H9 (cell line): ENCODE results near the gene MAST2. TPM values are rescaled to one million over a fixed set of nuclear protein-coding genes. Genes with fewer than 3 reads are reported as not detected.

Source experiments
- DNase-seq: peaks from one replicate; pipeline ENCODE4 v3.0.0-alpha.2; 2017
- H2AFZ ChIP-seq: one replicate; pipeline ENCODE4 v1.6.1; 2013; ENCODE audit warnings: mild to moderate bottlenecking, low read length, control low read depth, moderate library complexity
- H2AK5ac ChIP-seq: 2 replicates; pipeline ENCODE4 v1.6.1; 2013; ENCODE audit warnings: low read length, control low read depth, mixed read lengths; ENCODE audit not compliant: insufficient read length
- H2BK120ac ChIP-seq: one replicate; pipeline ENCODE4 v1.6.1; 2013; ENCODE audit warnings: low read depth, mild to moderate bottlenecking, low read length, control low read depth, inconsistent platforms; ENCODE audit not compliant: poor library complexity, severe bottlenecking
- H2BK12ac ChIP-seq: 2 replicates; pipeline ENCODE4 v1.6.1; 2013; ENCODE audit warnings: low read length, control low read depth, mixed read lengths, low read depth; ENCODE audit not compliant: insufficient read length
- H2BK15ac ChIP-seq: 2 replicates; pipeline ENCODE4 v1.6.1; 2013; ENCODE audit warnings: low read depth, low read length, control low read depth
- H2BK20ac ChIP-seq: one replicate; pipeline ENCODE4 v1.6.1; 2013; ENCODE audit warnings: low read depth, mild to moderate bottlenecking, low read length, control low read depth, inconsistent platforms; ENCODE audit not compliant: poor library complexity, severe bottlenecking
- H2BK5ac ChIP-seq: 2 replicates; pipeline ENCODE4 v1.6.1; 2013; ENCODE audit warnings: low read length, control low read depth, mixed read lengths; ENCODE audit not compliant: insufficient read length
- H3K14ac ChIP-seq: 2 replicates; pipeline ENCODE4 v1.6.1; 2013; ENCODE audit warnings: low read length, control low read depth; ENCODE audit not compliant: insufficient read depth
- H3K18ac ChIP-seq: 2 replicates; pipeline ENCODE4 v1.6.1; 2013; ENCODE audit warnings: low read depth, mild to moderate bottlenecking, mixed read lengths, low read length, control low read depth; ENCODE audit not compliant: insufficient read length
- H3K23ac ChIP-seq: 2 replicates; pipeline ENCODE4 v1.6.1; 2013; ENCODE audit warnings: low read length, control low read depth, mixed read lengths, low read depth; ENCODE audit not compliant: insufficient read length
- H3K23me2 ChIP-seq: 2 replicates; pipeline ENCODE4 v1.6.1; 2013; ENCODE audit warnings: low read depth, mild to moderate bottlenecking, mixed read lengths, low read length, control low read depth; ENCODE audit not compliant: insufficient read length, poor library complexity, severe bottlenecking
- H3K27ac ChIP-seq: 2 replicates; pipeline ENCODE4 v1.5.1; 2013; ENCODE audit warnings: low read length, control low read depth, mixed read lengths, low read depth; ENCODE audit not compliant: insufficient read length
- H3K27me3 ChIP-seq: 2 replicates; pipeline ENCODE4 v1.6.1; 2013; ENCODE audit warnings: low read length, control low read depth, inconsistent platforms; ENCODE audit not compliant: insufficient read depth
- H3K4ac ChIP-seq: 2 replicates; pipeline ENCODE4 v1.6.1; 2013; ENCODE audit warnings: low read depth, mild to moderate bottlenecking, control low read depth, inconsistent platforms, low read length, moderate library complexity
- H3K4me1 ChIP-seq: 2 replicates; pipeline ENCODE4 v1.6.1; 2013; ENCODE audit warnings: low read length, control low read depth, inconsistent platforms; ENCODE audit not compliant: insufficient read depth
- H3K4me2 ChIP-seq: 2 replicates; pipeline ENCODE4 v1.6.1; 2013; ENCODE audit warnings: low read length, control low read depth, mixed read lengths; ENCODE audit not compliant: insufficient read length, insufficient read depth
- H3K56ac ChIP-seq: 2 replicates; pipeline ENCODE4 v1.6.1; 2013; ENCODE audit warnings: low read depth, mild to moderate bottlenecking, mixed read lengths, low read length, control low read depth; ENCODE audit not compliant: insufficient read length
- H3K79me1 ChIP-seq: 2 replicates; pipeline ENCODE4 v1.6.1; 2013; ENCODE audit warnings: low read depth, mild to moderate bottlenecking, moderate library complexity, low read length, control low read depth, inconsistent platforms; ENCODE audit not compliant: insufficient read depth, poor library complexity, severe bottlenecking
- H3K79me2 ChIP-seq: 2 replicates; pipeline ENCODE4 v1.6.1; 2013; ENCODE audit warnings: low read length, control low read depth, inconsistent platforms; ENCODE audit not compliant: insufficient read depth
- H3K9ac ChIP-seq: 2 replicates; pipeline ENCODE4 v1.6.1; 2013; ENCODE audit warnings: low read length, control low read depth, mixed read lengths; ENCODE audit not compliant: insufficient read length; ENCODE audit errors: extremely low read depth
- H3K9me3 ChIP-seq: one replicate; pipeline ENCODE4 v1.6.1; 2013; ENCODE audit warnings: low read depth, low read length, inconsistent platforms; ENCODE audit not compliant: control insufficient read depth
- H3T11ph ChIP-seq: one replicate; pipeline ENCODE4 v1.6.1; 2013; ENCODE audit warnings: mild to moderate bottlenecking, low read length, control low read depth, inconsistent platforms
- H4K20me1 ChIP-seq: one replicate; pipeline ENCODE4 v1.6.1; 2013; ENCODE audit not compliant: control insufficient read depth, insufficient read length, insufficient read depth
- H4K5ac ChIP-seq: 2 replicates; pipeline ENCODE4 v1.6.1; 2013; ENCODE audit warnings: low read depth, mild to moderate bottlenecking, mixed read lengths, low read length, control low read depth; ENCODE audit not compliant: insufficient read length
- H4K8ac ChIP-seq: replicated peaks from 2 replicates; pipeline ENCODE4 v1.6.1; 2013; ENCODE audit warnings: low read length, control low read depth, mixed read lengths, low read depth; ENCODE audit not compliant: insufficient read length
- H4K91ac ChIP-seq: 2 replicates; pipeline ENCODE4 v1.6.1; 2013; ENCODE audit warnings: low read depth, mild to moderate bottlenecking, moderate library complexity, mixed read lengths, low read length, control low read depth; ENCODE audit not compliant: insufficient read length
- H3K27ac Mint-ChIP-seq, 3 experiments: 2 replicates in 2 of 3; 3 replicates in 1 of 3; pipeline ENCODE4 v1.8.0; 2020 to 2021; ENCODE audit warnings: mixed read lengths in 3 of 3, mild to moderate bottlenecking in 1 of 3, moderate library complexity in 1 of 3
- H3K27me3 Mint-ChIP-seq: 2 replicates; pipeline ENCODE4 v1.8.0; 2021; ENCODE audit warnings: low read depth, mild to moderate bottlenecking, moderate library complexity, mixed read lengths
- H3K36me3 Mint-ChIP-seq, 3 experiments: 2 replicates in 2 of 3; 3 replicates in 1 of 3; pipeline ENCODE4 v1.8.0; 2020 to 2021; ENCODE audit warnings: low read depth in 3 of 3, mixed read lengths in 3 of 3; ENCODE audit not compliant: insufficient read depth in 1 of 3
- H3K4me1 Mint-ChIP-seq, 2 experiments: 2 replicates each; pipeline ENCODE4 v1.8.0; 2020; ENCODE audit warnings: mixed read lengths in 2 of 2
- H3K4me3 Mint-ChIP-seq, 2 experiments: 2 replicates in 1 of 2; 3 replicates in 1 of 2; pipeline ENCODE4 v1.8.0; 2020 to 2021; ENCODE audit warnings: mild to moderate bottlenecking in 2 of 2, mixed read lengths in 2 of 2, moderate library complexity in 1 of 2
- H3K9me3 Mint-ChIP-seq, 2 experiments: 2 replicates in 1 of 2; 3 replicates in 1 of 2; pipeline ENCODE4 v1.8.0; 2020; ENCODE audit warnings: mild to moderate bottlenecking in 2 of 2, mixed read lengths in 2 of 2, moderate library complexity in 1 of 2
- WGBS: extraction: QIAGEN DNeasy Blood & Tissue Kit; methylation state at CpG from one replicate; pipeline ENCODE4 v1.1.7; 2013; ENCODE audit warnings: missing lambda C conversion rate, low lambda C conversion rate, mixed read lengths; ENCODE audit not compliant: insufficient read length; ENCODE audit errors: extremely low coverage; 5-methylcytosine and 5-hydroxymethylcytosine counted together
- total RNA-seq: library from RNA; stranded (reverse); gene quantifications from 2 replicates; pipeline ENCODE4 v1.2.1, GENCODE V29; 2021
- TF ChIP-seq, protein P1 (sequence below): fragments of 200-600 bp; sonication (generic); conservative IDR thresholded peaks from 3 replicates; pipeline ENCODE4 v1.8.0; 2021; ENCODE audit warnings: antibody characterized with exemption, mild to moderate bottlenecking

Gene MAST2
- total RNA-seq, 1 experiment from 2014 or later = 28.8 TPM

DNA sequence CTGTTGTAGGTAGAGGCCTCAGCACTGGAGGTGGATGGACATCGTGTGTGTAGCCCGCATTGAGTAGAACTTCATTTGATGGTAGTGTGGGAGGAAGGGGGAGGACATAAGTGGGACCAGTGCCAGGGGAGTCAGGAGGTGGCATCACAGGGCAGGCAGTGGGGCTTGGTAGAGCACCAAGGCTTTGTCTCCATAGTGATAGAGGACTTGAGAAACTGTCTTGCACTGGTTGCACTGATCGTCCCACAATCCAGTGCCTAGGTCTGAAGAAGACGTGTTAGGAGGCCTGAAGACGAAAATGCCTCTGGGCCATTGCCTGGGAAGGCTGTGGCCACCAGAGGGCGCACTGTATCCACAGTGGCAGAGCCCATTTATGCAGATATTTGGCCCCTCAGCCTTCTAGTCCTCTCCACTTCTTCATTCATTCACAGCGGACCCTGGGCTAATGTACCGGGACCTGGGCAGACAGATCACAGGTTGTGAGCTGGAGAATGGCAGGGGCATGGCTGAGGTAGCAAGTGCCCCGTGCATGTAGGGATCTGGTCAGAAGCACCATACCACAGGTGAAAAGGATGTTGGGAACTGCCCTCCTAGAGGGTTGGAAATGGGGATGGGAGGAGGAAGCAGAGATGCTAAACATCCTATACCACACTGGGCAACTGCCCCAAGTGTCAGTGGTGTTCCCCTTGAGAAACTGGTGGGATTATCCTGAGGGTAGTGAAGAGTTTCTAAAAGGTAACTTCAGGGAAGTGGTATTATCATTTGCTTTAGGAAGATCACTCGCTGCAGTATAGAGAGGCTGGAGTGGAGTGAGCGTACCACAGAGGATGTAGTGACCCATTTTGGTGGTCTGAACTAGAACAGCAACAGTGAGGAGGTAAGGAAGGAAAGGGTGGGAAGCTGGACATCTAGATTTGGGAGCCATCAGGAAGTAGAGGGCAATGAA, 233.8 kb downstream of the MAST2 start:
- H3K4me1 ChIP-seq = no peaks in the 10 kb centered on the region
- H2BK5ac ChIP-seq = no peak overlapping the region
- no peak overlapping the region for H4K5ac ChIP-seq
- no peak overlapping the region for H3K56ac ChIP-seq
- DNase-seq = peak; percentile 88
- H2BK120ac ChIP-seq = no peak overlapping the region
- H3K18ac ChIP-seq = no peak overlapping the region
- H2AFZ ChIP-seq = no peak overlapping the region
- no peak overlapping the region for H4K8ac ChIP-seq
- H3K14ac ChIP-seq = no peak overlapping the region
- H3K4me1 Mint-ChIP-seq = no peaks in the 10 kb centered on the region
- H3K4me3 Mint-ChIP-seq = no peak overlapping the region
- no peak overlapping the region for H3K4me2 ChIP-seq
- H3K27me3 Mint-ChIP-seq = peaks cover 2% of the 10 kb centered on the region; the same call in 1 of the 2 replicates
- H2BK20ac ChIP-seq = no peak overlapping the region
- H3K36me3 Mint-ChIP-seq = peaks cover 6 to 13% (median 12%) of the 10 kb centered on the region in 3 experiments; a peak in 6 of 7 replicates
- H2BK12ac ChIP-seq = no peak overlapping the region
- no peaks in the 10 kb centered on the region for H3K27me3 ChIP-seq
- no peak overlapping the region for H2BK15ac ChIP-seq
- H3K23me2 ChIP-seq = no peaks in the 10 kb centered on the region
- no peaks in the 10 kb centered on the region for H3K9me3 ChIP-seq
- TF ChIP-seq, protein P1, sequence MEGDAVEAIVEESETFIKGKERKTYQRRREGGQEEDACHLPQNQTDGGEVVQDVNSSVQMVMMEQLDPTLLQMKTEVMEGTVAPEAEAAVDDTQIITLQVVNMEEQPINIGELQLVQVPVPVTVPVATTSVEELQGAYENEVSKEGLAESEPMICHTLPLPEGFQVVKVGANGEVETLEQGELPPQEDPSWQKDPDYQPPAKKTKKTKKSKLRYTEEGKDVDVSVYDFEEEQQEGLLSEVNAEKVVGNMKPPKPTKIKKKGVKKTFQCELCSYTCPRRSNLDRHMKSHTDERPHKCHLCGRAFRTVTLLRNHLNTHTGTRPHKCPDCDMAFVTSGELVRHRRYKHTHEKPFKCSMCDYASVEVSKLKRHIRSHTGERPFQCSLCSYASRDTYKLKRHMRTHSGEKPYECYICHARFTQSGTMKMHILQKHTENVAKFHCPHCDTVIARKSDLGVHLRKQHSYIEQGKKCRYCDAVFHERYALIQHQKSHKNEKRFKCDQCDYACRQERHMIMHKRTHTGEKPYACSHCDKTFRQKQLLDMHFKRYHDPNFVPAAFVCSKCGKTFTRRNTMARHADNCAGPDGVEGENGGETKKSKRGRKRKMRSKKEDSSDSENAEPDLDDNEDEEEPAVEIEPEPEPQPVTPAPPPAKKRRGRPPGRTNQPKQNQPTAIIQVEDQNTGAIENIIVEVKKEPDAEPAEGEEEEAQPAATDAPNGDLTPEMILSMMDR = peak; percentile 99
- no peak overlapping the region for H3K23ac ChIP-seq
- H3K27ac ChIP-seq = no peak overlapping the region
- H4K20me1 ChIP-seq = no peaks in the 10 kb centered on the region
- no peaks in the 10 kb centered on the region for H3K9me3 Mint-ChIP-seq
- H3K4ac ChIP-seq = no peak overlapping the region
- no peak overlapping the region for H3T11ph ChIP-seq
- H3K79me2 ChIP-seq = no peaks in the 10 kb centered on the region
- no peak overlapping the region for H4K91ac ChIP-seq
- WGBS = no CpG with 5 or more reads among the region's 11 CpGs
- no peak overlapping the region for H2AK5ac ChIP-seq
- H3K79me1 ChIP-seq = no peaks in the 10 kb centered on the region
- no peak overlapping the region for H3K27ac Mint-ChIP-seq
- H3K9ac ChIP-seq = no peak overlapping the region
